ENCODE results near the gene QSOX2.

QSOX2 gene

DNA sequence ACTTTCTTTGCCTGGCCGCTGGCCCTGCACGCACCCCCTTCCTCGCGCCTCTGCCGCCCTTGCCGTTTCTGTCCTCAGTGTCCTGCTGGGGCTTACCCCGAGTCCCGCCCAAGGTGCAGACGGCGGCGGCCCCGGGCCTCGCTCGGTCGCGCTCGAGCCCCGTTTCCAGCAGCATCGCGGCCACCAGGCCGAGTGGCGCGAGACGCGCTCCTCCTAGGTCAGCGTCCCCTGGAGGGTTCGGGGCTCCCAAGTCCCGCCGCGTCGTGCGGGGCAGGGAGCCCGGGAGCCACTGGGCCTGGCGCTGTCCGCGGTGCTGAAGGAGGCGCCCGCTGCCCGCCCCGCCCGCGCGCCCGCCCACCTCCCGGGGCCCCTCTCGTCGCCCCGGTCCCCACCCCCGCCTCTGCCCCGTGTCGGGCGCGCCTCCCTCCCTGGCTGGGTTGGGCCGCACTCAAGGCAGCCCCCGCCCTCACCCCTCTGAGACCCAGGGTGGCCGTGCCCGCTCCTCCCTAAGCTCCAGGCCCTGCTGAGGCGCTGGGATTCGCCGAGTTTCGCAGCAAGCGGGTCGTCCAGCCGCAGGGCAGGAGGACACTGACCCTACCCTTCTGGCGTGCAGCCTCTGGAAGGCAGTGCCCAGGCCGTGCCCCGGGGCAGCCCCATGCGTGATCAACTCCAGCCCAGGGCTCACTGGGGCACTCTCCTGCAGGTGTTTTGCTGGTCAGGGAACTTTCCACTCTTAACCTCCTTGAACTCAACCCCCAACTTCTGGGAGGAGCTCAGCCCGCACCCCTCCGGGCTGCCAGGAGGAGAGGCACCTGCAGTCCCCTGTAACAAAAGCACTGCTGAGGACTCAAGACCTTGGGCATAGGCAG lies 40.5 kb downstream of the QSOX2 start, which contains the start of gene LHX3:
LHX3 (minus strand) TSS at position 291 of the 869 bp plus-strand sequence; CDS start at position 175, 116 bp downstream.
- Mint-ChIP-seq H3K27ac (no peak within 1 kb of the TSS), H3K36me3 (peaks cover 8% of the 10 kb centered on the region), H3K4me3 (no peak within 1 kb of the TSS)

DNA sequence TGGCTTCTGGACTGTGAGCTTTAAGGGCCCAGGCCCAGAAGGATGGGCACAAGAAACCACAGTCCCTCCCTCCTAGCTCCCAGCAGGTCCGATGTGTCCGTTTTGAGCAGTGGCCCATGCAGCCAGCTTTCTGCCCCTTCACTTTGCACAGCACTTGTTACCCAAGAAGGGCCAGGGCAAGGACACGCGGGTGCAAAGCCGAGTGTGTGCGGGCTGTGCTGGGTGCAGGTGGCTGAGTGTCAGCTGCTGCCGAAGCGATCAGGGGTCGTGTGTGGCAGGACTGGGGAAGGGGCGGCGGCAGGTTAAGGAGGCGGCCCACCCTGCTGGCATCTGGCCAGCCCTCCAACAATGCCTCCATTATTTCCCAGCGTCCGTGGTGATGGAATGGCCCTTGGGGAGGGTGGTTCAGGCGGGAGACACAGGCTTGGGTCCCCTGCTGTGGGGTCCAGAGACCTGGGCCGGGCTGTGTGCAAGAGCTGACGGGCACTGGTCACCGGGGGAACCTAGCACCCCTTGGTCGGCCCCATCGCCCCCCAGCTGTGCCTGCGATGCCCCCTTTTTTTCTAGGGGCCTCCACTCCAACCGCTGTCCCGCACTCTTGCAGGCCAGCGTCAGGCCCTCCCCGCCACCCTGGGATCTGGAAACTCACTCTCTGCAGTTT lies 41.3 kb downstream of the QSOX2 start:
- peaks cover 2% of the 10 kb centered on the region for H3K4me1 Mint-ChIP-seq (ENCODE audit: low read depth)
- no peaks in the 10 kb centered on the region for H3K9me3 Mint-ChIP-seq (ENCODE audit: low read depth)
- peaks cover 8% of the 10 kb centered on the region for H3K36me3 Mint-ChIP-seq
- no peak overlapping the region for H3K4me3 Mint-ChIP-seq
- no peak overlapping the region for H3K27ac Mint-ChIP-seq
- peaks cover 9% of the 10 kb centered on the region for H3K27me3 Mint-ChIP-seq

More for the DNA sequence above, 40.5 kb downstream of the QSOX2 start, which contains the start of gene LHX3:
- H3K9me3 Mint-ChIP-seq (ENCODE audit: low read depth): no peaks in the 10 kb centered on the region
- peaks cover 9% of the 10 kb centered on the region for H3K27me3 Mint-ChIP-seq
- peaks cover 2% of the 10 kb centered on the region for H3K4me1 Mint-ChIP-seq (ENCODE audit: low read depth)

DNA sequence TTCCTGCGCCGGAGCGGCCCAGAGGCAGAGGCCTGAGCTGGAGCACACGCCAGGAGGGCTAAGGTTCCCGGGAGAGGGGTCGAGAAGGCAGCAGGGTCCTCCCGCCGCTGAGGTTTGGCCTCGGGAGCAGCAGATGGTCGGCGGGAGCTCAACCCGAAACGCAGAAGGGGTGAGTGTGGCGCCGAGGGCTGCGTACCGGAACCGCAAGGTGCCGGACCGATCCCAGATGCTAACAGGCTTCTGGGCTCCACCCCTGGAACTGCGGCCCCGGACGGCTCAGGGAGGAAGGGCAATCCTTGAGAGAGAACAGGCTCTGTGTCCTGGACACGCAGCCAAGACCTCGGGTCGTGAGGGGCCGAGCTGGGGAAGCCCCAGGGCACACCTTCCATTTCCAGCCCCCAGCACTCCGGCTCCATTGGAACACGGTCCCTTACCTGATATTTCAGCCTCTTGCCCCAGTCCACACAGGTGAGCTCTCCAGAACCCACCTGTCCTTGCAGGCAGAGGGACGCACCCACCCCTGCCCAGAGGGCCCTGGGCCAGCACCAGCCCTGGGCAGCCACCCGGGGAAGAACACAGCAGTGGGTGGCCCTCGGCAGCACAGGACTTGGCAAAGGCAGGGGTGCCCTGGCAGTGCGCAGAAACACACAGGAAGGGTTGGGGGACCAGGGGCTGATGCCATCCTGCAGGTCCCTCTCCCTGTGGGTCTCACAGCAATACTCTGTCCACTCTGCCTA lies 42.0 kb downstream of the QSOX2 start:
- Mint-ChIP-seq H3K9me3 (ENCODE audit: low read depth) (no peaks in the 10 kb centered on the region), H3K27me3 (peaks cover 9% of the 10 kb centered on the region), H3K36me3 (peaks cover 8% of the 10 kb centered on the region), H3K4me1 (ENCODE audit: low read depth) (peaks cover 2% of the 10 kb centered on the region), H3K27ac (no peak overlapping the region), H3K4me3 (no peak overlapping the region)

DNA sequence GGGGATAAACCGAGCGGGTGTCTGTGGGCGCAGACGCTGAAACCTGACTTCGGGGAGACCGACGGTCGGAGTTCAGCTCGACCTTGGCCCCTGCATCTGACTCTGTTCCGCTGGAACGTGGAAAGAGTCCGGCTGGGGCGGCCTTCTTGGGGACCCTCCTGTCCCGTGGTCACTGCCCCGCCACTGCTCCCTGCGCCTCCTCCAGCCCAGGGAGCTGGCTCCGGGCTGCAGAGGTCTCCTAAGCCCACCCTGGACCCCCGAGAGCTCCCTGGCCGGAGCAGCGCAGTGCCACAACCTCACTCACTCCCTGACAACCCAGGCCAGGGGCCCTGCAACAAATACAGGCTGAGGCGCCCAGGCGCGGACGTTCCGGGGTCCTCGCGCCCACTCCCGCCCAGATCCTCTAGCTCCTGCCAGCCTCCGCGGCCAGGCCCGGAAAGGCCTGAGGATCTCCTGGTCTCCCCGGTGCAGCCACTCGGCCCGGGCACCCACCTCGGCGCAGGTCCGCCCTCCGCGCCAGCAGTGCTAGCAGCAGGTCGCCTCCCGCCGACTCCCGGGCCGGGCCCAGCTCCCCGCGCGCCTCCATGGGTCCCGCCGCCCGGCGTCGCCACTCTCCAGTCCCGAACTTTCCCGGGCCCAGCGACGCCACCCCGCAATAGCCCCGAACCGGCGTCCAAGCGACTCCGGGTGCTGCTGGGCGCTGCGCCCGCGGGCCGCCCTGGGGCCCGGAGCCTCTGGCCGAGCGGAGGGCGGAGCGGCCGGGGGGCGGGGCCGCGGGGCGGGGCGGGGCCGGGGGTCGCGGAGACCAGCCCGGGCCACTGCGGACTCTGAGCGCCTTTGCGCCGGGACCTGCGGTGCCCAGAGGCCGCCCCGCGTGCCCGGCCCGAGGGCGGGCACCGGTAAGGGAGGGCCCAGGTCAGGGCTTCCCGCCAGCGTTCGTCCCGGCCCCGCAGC lies 42.9 kb downstream of the QSOX2 start:
- Mint-ChIP-seq H3K36me3 (peaks cover 8% of the 10 kb centered on the region), H3K27ac (no peak overlapping the region), H3K27me3 (peaks cover 10% of the 10 kb centered on the region), H3K4me3 (no peak overlapping the region), H3K4me1 (ENCODE audit: low read depth) (peaks cover 2% of the 10 kb centered on the region), H3K9me3 (ENCODE audit: low read depth) (no peaks in the 10 kb centered on the region)

DNA sequence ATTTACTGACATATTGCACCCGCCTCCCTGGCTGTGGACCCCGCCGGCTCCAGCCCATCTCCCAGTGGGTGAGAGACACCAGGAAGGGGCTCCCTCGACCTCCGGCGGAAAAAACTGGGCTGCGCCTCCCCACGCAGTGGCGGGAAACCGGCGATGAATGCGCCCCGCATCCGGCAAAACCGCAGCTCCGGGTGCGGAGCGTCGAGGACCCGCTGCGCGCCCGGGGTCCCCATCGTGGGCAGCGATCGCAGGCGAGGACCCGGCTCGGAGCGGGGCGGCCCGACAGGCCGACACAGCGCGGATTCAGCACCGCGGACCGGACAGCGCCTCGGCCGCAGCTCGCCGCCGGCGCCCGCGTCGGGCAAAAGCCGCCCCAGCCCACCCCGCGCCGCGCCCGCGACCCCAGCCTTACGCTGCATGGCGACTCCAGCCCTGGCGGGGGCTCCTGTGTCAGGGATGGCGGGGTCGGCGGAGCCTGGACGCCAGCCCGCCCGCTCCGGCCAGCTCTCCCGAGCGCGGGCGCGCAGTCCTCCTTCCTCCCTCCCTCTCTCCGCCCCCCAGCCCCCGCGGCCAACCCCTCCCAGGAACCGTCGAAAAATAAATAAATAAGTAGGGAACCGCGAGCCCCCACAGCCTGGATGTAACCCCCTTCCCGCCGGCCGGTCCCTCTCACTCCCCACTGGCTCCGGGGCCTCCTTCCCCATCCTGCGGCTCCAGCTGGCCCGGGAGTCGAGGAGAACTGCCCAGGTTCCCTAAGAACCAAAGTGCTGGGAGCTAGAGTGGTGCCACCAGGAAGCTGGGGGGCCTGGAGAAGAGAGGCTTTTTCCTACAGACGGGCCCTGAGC lies 43.8 kb downstream of the QSOX2 start:
- H3K4me1 Mint-ChIP-seq (ENCODE audit: low read depth): peaks cover 3% of the 10 kb centered on the region
- H3K27ac Mint-ChIP-seq: no peak overlapping the region
- H3K4me3 Mint-ChIP-seq: no peak overlapping the region
- H3K27me3 Mint-ChIP-seq: peaks cover 11% of the 10 kb centered on the region
- H3K36me3 Mint-ChIP-seq: peaks cover 2% of the 10 kb centered on the region
- H3K9me3 Mint-ChIP-seq (ENCODE audit: low read depth): no peaks in the 10 kb centered on the region

DNA sequence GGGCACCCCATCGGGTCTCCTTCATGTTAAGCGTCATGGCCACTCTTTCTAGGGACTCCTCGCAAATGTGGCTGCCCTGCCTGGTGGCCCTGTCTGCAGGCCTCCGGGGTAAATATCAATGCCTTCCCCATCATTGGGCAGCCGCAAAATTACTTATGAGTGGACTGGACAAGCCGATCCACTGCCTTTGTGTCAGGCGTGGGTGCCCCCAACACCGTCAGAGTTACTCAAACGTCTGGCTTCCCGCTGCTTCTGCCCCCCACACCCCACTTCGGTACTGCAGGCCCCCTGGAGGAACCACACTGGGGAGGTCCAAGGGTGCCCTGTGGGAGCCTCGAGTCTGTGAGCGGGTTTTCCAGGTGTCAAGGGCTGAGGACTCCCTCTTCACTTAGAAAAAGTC lies 44.4 kb downstream of the QSOX2 start:
- Mint-ChIP-seq H3K4me1 (ENCODE audit: low read depth) (peaks cover 5% of the 10 kb centered on the region), H3K9me3 (ENCODE audit: low read depth) (no peaks in the 10 kb centered on the region), H3K36me3 (peaks cover 2% of the 10 kb centered on the region), H3K27ac (no peak overlapping the region), H3K4me3 (no peak overlapping the region), H3K27me3 (peaks cover 14% of the 10 kb centered on the region)

DNA sequence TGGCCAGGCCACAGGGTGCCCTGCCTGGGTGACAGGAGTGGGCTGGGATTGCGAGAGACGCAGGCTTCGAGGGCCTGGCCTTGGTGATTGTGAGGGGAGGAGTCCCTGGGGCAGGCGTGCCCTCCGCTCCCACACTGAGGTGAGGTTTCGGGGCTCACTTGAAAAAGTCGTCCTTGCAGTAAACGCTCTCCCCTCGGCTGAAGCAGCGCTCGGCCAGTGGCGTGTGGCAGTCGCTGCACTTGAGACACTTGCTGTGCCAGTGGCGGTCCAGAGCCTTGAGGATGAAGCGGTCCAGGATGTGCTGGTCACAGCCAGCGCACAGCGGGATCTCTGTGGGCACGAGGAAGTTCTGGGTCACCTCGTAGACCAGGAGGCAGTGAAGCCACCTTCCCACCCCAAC lies 45.2 kb downstream of the QSOX2 start:
- Mint-ChIP-seq H3K36me3 (no peaks in the 10 kb centered on the region), H3K27me3 (peaks cover 16% of the 10 kb centered on the region), H3K27ac (no peak overlapping the region), H3K4me1 (ENCODE audit: low read depth) (peaks cover 6% of the 10 kb centered on the region), H3K9me3 (ENCODE audit: low read depth) (no peaks in the 10 kb centered on the region), H3K4me3 (no peak overlapping the region)

DNA sequence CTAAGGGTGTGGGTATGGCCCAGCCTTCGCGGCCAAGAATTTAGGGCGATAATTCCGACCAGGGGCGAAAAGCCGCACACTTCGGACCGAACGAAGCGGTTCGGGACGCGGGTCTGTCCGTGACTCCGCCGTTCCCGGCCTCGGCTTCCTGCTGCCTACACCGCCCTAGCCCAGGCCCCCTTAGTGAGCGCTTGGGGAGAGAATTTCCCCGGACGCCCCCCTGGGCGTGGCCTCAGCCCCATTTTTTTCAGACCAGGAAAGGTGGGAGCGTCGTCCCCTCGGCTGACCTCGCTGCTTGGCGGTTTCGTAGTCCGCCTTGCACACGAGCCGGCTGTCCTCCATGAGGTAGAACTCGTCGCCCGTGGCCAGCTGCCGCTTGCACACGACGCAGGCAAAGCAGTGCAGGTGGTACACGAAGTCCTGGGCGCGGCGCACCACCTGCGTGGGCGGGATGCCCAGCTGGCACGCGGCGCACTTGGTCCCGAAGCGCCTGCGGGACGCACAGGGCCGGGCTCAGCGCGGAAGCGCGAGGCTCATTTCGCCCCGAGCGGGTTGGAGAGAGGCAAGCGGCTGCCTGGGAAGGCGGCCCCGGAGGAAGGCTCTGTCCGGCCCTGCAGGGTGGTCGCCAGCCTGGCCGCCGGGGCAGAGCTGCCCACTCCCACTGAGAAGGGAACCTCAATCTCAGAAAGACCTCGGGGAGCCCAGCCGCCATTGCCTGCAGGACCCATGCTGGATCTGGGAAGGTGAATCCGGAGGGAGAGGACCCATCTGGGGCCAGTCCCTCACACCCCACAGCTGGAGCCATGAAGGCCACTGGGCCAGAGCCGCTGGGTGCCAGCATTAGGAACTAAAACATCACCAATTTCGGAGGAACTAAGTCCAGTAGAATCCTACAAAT lies 46.0 kb downstream of the QSOX2 start:
- H3K27me3 Mint-ChIP-seq: peaks cover 16% of the 10 kb centered on the region
- no peaks in the 10 kb centered on the region for H3K36me3 Mint-ChIP-seq
- H3K9me3 Mint-ChIP-seq (ENCODE audit: low read depth): no peaks in the 10 kb centered on the region
- H3K4me3 Mint-ChIP-seq: no peak overlapping the region
- peaks cover 6% of the 10 kb centered on the region for H3K4me1 Mint-ChIP-seq (ENCODE audit: low read depth)
- H3K27ac Mint-ChIP-seq: no peak overlapping the region

DNA sequence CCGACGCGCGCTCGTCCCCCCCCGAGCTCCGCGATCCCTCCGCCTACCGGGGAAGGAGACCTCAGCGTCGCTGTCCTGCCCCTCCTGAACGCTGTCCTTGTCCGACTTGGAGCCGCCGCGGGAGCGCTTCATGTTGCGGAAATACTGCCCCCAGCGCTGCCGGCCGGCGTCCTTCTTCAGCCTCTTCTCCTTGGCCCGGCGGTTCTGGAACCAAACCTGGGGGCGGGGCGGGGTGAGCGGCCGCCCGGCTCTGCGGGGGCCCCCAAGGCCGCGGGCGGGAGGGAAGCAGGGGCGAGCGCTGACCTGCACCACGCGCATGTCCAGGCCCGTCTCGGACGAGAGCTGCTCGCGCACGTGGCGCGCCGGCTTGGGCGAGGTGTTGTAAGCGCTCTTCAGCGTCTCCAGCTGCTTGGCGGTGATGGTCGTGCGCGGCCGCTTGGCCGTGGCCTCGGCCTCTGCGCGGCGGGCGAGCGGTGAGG lies 47.0 kb downstream of the QSOX2 start:
- H3K4me1 Mint-ChIP-seq (ENCODE audit: low read depth): peaks cover 6% of the 10 kb centered on the region
- H3K27me3 Mint-ChIP-seq: peaks cover 13% of the 10 kb centered on the region
- H3K27ac Mint-ChIP-seq: no peak overlapping the region
- no peak overlapping the region for H3K4me3 Mint-ChIP-seq
- no peaks in the 10 kb centered on the region for H3K36me3 Mint-ChIP-seq
- no peaks in the 10 kb centered on the region for H3K9me3 Mint-ChIP-seq (ENCODE audit: low read depth)

DNA sequence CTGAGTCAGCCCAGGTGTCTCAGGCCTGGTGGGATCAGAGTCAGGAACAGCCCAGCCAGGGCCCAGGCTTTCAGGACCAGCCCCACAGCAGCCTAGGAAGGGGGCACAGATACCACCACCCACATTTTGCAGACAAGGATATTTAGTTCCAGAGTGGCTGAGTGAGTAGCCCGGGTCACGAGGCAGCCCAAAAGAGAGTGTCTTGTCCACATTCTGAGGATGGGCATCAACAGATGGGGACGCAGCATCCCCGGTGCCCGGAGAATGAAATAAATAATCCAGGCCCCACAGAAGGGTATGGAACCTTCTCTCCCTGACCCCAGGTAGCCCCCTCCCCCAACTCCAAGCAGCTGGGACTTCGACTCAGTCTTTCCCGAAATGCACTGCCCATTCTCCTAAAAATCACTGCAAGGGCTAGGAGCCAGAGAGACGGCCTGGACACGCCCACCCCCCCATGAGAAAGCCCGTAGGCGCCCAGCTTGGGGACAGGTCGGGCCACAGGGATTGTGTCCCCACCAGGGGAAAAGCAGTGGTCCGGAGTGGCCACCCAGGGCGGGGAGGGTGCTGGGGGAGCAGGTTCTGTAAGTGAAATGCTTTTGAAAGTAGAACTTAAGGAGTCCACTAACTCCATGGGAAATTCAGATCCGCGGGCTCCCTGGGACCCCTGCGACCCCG lies 47.5 kb downstream of the QSOX2 start:
- H3K4me1 Mint-ChIP-seq (ENCODE audit: low read depth): peaks cover 6% of the 10 kb centered on the region
- no peak overlapping the region for H3K27ac Mint-ChIP-seq
- peaks cover 13% of the 10 kb centered on the region for H3K27me3 Mint-ChIP-seq
- no peak overlapping the region for H3K4me3 Mint-ChIP-seq
- H3K9me3 Mint-ChIP-seq (ENCODE audit: low read depth): no peaks in the 10 kb centered on the region
- no peaks in the 10 kb centered on the region for H3K36me3 Mint-ChIP-seq

DNA sequence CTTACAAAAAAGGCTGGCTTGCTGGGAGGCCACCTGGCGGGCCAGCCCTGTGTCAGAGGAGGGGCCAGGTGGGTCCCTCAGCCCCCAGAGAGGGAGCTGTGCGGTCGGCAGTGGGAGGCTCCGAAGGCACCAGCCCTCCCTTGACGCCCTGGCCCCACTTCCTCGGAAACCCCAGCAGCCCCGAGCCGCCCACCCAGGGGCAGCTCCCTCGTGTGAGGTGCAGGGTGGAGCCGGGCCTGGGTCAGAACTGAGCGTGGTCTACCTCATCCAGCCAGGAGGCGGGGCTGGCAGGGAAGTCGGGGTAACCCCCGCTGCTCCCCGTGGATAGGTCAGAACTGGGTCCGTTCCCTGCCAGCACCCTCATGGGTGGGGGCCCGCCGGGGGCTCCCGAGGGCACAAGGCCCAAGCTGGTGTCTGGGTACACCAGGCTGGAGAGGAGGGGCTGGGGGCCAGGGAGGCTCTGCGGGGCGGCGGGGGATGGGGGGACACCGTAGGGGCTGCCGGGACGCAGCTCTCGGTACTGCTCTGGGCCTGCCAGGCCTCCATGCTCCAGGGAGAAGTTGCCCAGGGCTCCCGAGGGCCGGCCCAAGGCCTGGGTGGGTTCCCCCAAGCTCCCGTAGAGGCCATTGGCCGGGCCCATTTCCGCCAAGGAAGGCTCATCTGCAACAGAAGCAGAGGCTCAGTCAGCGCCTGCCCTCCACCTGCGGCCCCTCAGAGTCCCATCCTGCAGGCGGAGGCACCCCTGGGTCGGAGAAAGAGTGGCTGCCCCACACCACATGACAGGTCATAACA lies 48.3 kb downstream of the QSOX2 start:
- peaks cover 13% of the 10 kb centered on the region for H3K27me3 Mint-ChIP-seq
- H3K9me3 Mint-ChIP-seq (ENCODE audit: low read depth): no peaks in the 10 kb centered on the region
- peaks cover 6% of the 10 kb centered on the region for H3K4me1 Mint-ChIP-seq (ENCODE audit: low read depth)
- H3K36me3 Mint-ChIP-seq: no peaks in the 10 kb centered on the region
- no peak overlapping the region for H3K27ac Mint-ChIP-seq
- no peak overlapping the region for H3K4me3 Mint-ChIP-seq

All from activated naive CD8-positive, alpha-beta T cell (primary cell).